ENCODE data around the gene CMIP. TPM values are rescaled to one million over a fixed set of nuclear protein-coding genes. Genes with fewer than 3 reads are reported as not detected.

CMIP gene
- total RNA-seq, 1 experiment from 2014 or later = 48.2 TPM

- Histone ChIP-seq H3K56ac (ENCODE audit: insufficient read length, low read depth, low read length) (no peak overlapping the region), H3K14ac (ENCODE audit: insufficient read depth, low read length) (no peak overlapping the region), H2BK15ac (ENCODE audit: low read depth, low read length) (no peak overlapping the region), H3T11ph (ENCODE audit: low read length) (no peak overlapping the region), H3K4me2 (ENCODE audit: insufficient read depth, insufficient read length, low read length) (no peak overlapping the region), H3K27ac (ENCODE audit: insufficient read length, low read depth, low read length) (no peak overlapping the region), H3K23me2 (ENCODE audit: insufficient read length, low read depth, low read length, poor library complexity, severe bottlenecking) (no peaks in the 10 kb centered on the region), H3K4me1 (ENCODE audit: insufficient read depth, low read length) (peaks cover 4% of the 10 kb centered on the region; the same call in 1 of the 2 replicates), H3K79me2 (ENCODE audit: insufficient read depth, low read length) (no peaks in the 10 kb centered on the region; the same call in 1 of the 2 replicates), H2BK120ac (ENCODE audit: low read depth, low read length, poor library complexity, severe bottlenecking) (no peak overlapping the region), H4K8ac (replicated peaks; ENCODE audit: insufficient read length, low read depth, low read length) (no peak overlapping the region), H4K5ac (ENCODE audit: insufficient read length, low read depth, low read length) (no peak overlapping the region), H4K91ac (ENCODE audit: insufficient read length, low read depth, low read length) (no peak overlapping the region), H3K4ac (ENCODE audit: low read depth, low read length) (no peak overlapping the region), H2AFZ (ENCODE audit: low read length) (no peak overlapping the region), H3K79me1 (ENCODE audit: insufficient read depth, low read depth, low read length, poor library complexity, severe bottlenecking) (no peaks in the 10 kb centered on the region), H2BK5ac (ENCODE audit: insufficient read length, low read length) (no peak overlapping the region), H3K9ac (ENCODE audit: extremely low read depth, insufficient read length, low read length) (no peak overlapping the region), H3K18ac (ENCODE audit: insufficient read length, low read depth, low read length) (no peak overlapping the region), H2BK12ac (ENCODE audit: insufficient read length, low read depth, low read length) (no peak overlapping the region), H3K23ac (ENCODE audit: insufficient read length, low read depth, low read length) (no peak overlapping the region), H2BK20ac (ENCODE audit: low read depth, low read length, poor library complexity, severe bottlenecking) (no peak overlapping the region), H3K9me3 (ENCODE audit: control insufficient read depth, low read depth, low read length) (no peaks in the 10 kb centered on the region), H3K27me3 (ENCODE audit: insufficient read depth, low read length) (no peaks in the 10 kb centered on the region), H4K20me1 (ENCODE audit: control insufficient read depth, insufficient read depth, insufficient read length) (no peaks in the 10 kb centered on the region), H2AK5ac (ENCODE audit: insufficient read length, low read length) (no peak overlapping the region)
- no peaks in the 10 kb centered on the region for H3K27me3 Mint-ChIP-seq (ENCODE audit: low read depth)
- WGBS (ENCODE audit: extremely low coverage, insufficient read length, low lambda C conversion rate) = no CpG with 5 or more reads among the region's 15 CpGs
- H3K36me3 Mint-ChIP-seq (ENCODE audit: insufficient read depth in 1 of 3, low read depth in 3 of 3) = 0 out of 7 replicates have a peak, but pooled peaks cover 0 to 3% (median 1%) of the 10 kb centered on the region in 3 experiments
- H3K4me3 Mint-ChIP-seq = no peak overlapping the region
- peaks cover 48 to 75% of the 10 kb centered on the region in 2 experiments for H3K4me1 Mint-ChIP-seq
- no peak for TF ChIP-seq CTCF (conservative IDR thresholded peaks at IDR 0.05)
- H3K9me3 Mint-ChIP-seq = no peaks in the 10 kb centered on the region
- H3K27ac Mint-ChIP-seq = peak overlapping the region; percentile 38 to 87 (median 44); a peak in 4 of 7 replicates
- DNase-seq = no peak
Observed at GRCh38 chr16:81637336-81638235, 193.0 kb downstream of the CMIP start.

Data from H9 (cell line).